LNCAP (cell line): ENCODE data around the gene DNAAF8.

ENCODE experiments used
- CTCF ChIP-seq: fragments of 450-650 bp; IDR thresholded peaks from 2 replicates; pipeline ENCODE4 v1.5.1; 2017; ENCODE audit warnings: mild to moderate bottlenecking

DNAAF8 gene

GRCh38 chr16:4734063-4734729 lies at the start of gene DNAAF8, which contains the start of gene ANKS3:
TSS of gene DNAAF8 (plus strand) at chr16:4734537. CDS start at chr16:4736515, 1,978 bp downstream.
TSS of gene ANKS3 (minus strand) at chr16:4734271. CDS start at chr16:4730149, 4,122 bp downstream.
- TF ChIP-seq CTCF, result no peak

- no peak for TF ChIP-seq CTCF
Observed at GRCh38 chr16:4684763-4685162, 49.6 kb upstream of the DNAAF8 start.

- TF ChIP-seq CTCF, result no peak
Observed at GRCh38 chr16:4685292-4685691, 49.0 kb upstream of the DNAAF8 start.

GRCh38 chr16:4685776-4686496 lies 48.4 kb upstream of the DNAAF8 start:
- no peak for TF ChIP-seq CTCF

GRCh38 chr16:4686497-4687210 lies 47.7 kb upstream of the DNAAF8 start:
- no peak for TF ChIP-seq CTCF

- no peak for TF ChIP-seq CTCF
Observed at GRCh38 chr16:4687416-4687815, 46.9 kb upstream of the DNAAF8 start.

- no peak for TF ChIP-seq CTCF
Observed at GRCh38 chr16:4687946-4688673, 46.2 kb upstream of the DNAAF8 start.
